SH-SY5Y (cell line): ENCODE data around the gene SYNJ2.

ENCODE experiments used
- GATA2 ChIP-seq: IDR thresholded peaks from 2 replicates; pipeline ENCODE4 v1.6.1; 2011; ENCODE audit warnings: mild to moderate bottlenecking, low read depth, low read length
- GATA3 ChIP-seq: IDR thresholded peaks from 2 replicates; pipeline ENCODE4 v1.6.1; 2011; ENCODE audit warnings: low read depth, mild to moderate bottlenecking, low read length, moderate library complexity

DNA sequence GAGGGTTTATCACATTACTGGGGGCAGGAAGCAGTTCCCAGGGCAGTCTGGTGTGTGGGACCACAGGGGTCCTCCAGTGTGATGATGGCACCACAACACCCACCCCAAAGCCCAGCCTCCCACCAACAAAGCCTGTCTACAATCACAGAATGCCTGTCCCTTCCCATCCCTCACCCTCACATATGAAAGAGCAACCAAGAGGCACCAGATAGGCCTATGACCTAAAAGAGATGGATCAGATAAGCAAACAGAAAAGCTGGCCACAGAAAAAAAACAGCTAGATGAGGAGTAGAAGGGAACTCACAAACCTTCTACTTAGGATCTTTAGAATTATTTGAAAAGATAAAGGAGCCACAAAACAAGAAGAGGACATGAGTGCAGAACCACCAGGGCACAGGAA lies 132.1 kb downstream of the SYNJ2 start:
- TF ChIP-seq GATA2 (no peak), GATA3 (no peak)
